Esophagus squamous epithelium (tissue), 5 donors: ENCODE measurements around the gene TMEM87B. TPM values are rescaled to one million over a fixed set of nuclear protein-coding genes. Genes with fewer than 3 reads are reported as not detected.

Experiments used
- DNase-seq: peaks from one replicate; lab custom pipeline; 2025; lab: John Stamatoyannopoulos, UW
- H3K27ac ChIP-seq, 4 donors: fragments of 200-600 bp; sonication (generic); one replicate each; pipeline ENCODE4 v1.5.1; 2016 to 2019; ENCODE audit warnings: mild to moderate bottlenecking in 1 of 4
- H3K27me3 ChIP-seq, 4 donors: fragments of 200-600 bp; sonication (generic); 1 replicate in 3 of 4; 2 replicates in 1 of 4; pipeline versions ENCODE4 v1.5.1 to v1.6.0; 2017 to 2021; ENCODE audit warnings: antibody characterized with exemption in 1 of 4
- H3K36me3 ChIP-seq, 3 donors: fragments of 200-600 bp; sonication (generic); one replicate each; pipeline ENCODE4 v1.5.1; 2016 to 2019
- H3K4me1 ChIP-seq, 3 donors: fragments of 200-600 bp; sonication (generic); one replicate each; pipeline ENCODE4 v1.5.1; 2017 to 2019
- H3K4me3 ChIP-seq, 4 donors: fragments of 200-600 bp; sonication (generic); 1 replicate in 3 of 4; 2 replicates in 1 of 4; pipeline ENCODE4 v1.5.1; 2016 to 2019; ENCODE audit warnings: mild to moderate bottlenecking in 2 of 4, moderate library complexity in 1 of 4
- H3K9me3 ChIP-seq, 3 donors: fragments of 200-600 bp; sonication (generic); one replicate each; pipeline ENCODE4 v1.5.1; 2016 to 2019
- CTCF ChIP-seq, 6 experiments: fragments of 450-650 bp in 4 of 6; fragments of 200-600 bp in 2 of 6; sonication (generic) in 2 of 6; IDR thresholded peaks; one replicate each; pipeline ENCODE4 v1.5.1; 2016 to 2019; ENCODE audit warnings: antibody characterized with exemption in 6 of 6, mild to moderate bottlenecking in 4 of 6, moderate library complexity in 4 of 6
- POLR2A ChIP-seq, 4 donors: fragments of 450-650 bp; IDR thresholded peaks; one replicate each; pipeline ENCODE4 v1.6.1; 2017; ENCODE audit warnings: antibody characterized with exemption in 4 of 4, mild to moderate bottlenecking in 4 of 4, moderate library complexity in 3 of 4
- WGBS, 2 donors: methylation state at CpG; one replicate each; pipeline ENCODE4 v1.1.5; 2018; 5-methylcytosine and 5-hydroxymethylcytosine counted together
- intact Hi-C: fragments of 100-400 bp; cut with DNase I; formaldehyde crosslinking; loops from one replicate; pipeline ENCODE4 v1.15.0; 2022
- total RNA-seq, 4 donors: library from RNA; depleted of rRNA; stranded (reverse); fragments of >200 nt; gene quantifications; one replicate each; pipeline ENCODE4 v1.1.0, GENCODE V29; 2016
- donor health status: DM: yes; HTN: yes; CAD: no.

TMEM87B gene
- total RNA-seq, 4 donors from 2014 or later = 17.7 to 30.0 (median 23.6) TPM

GRCh38 chr2:112118148-112118547 lies 63.1 kb downstream of the TMEM87B start:
- Histone ChIP-seq H3K27me3 (no peaks in the 10 kb centered on the region), H3K4me3 (no peak overlapping the region), H3K27ac (no peak overlapping the region), H3K9me3 (no peaks in the 10 kb centered on the region), H3K36me3 (peaks cover 0 to 49% (median 0%) of the 10 kb centered on the region in 3 donors), H3K4me1 (no peaks in the 10 kb centered on the region)
- no peak for TF ChIP-seq POLR2A (IDR thresholded peaks at IDR 0.05)
- TF ChIP-seq CTCF (IDR thresholded peaks at IDR 0.05) = no peak
- 80 to 88% methylated on average over 4 of the region's 4 CpGs for WGBS, 2 donors
- intact Hi-C loops = no loop called here
- no peak for DNase-seq

DNA sequence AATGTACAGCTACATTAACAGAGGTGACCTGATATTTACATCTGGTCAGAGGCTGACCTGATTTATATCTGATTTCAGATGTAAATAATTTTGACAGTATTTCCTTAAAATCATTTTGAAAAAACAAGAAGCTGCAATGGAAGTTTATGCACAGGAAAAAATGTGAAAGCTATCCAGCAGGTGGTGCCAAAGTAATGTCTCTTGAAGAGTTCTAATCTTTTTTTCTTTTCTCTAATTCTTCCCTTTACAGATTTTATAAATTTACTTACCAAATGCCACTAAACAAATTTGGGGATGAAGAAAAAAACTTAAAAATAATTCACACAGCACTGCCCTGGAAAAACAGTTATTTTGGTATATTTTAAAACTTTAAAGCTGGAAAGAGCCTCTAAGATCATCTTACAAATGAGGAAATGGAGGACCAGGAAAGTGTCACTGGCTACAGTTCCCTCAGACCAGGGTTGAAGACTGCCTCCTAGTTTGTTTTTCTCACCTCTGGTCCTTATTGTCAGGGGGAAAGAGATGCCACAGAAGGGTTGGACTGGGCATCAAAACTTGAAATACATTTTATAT lies 66.7 kb downstream of the TMEM87B start:
- Histone ChIP-seq H3K27ac (no peak overlapping the region), H3K36me3 (peaks cover 0 to 39% (median 0%) of the 10 kb centered on the region in 3 donors), H3K9me3 (no peaks in the 10 kb centered on the region), H3K4me1 (no peaks in the 10 kb centered on the region), H3K4me3 (no peak overlapping the region), H3K27me3 (no peaks in the 10 kb centered on the region)
- TF ChIP-seq CTCF (IDR thresholded peaks at IDR 0.05) (peak; percentile 35 to 69 (median 50)), POLR2A (IDR thresholded peaks at IDR 0.05) (no peak)
- no peak for DNase-seq
- intact Hi-C loops = no loop called here

DNA sequence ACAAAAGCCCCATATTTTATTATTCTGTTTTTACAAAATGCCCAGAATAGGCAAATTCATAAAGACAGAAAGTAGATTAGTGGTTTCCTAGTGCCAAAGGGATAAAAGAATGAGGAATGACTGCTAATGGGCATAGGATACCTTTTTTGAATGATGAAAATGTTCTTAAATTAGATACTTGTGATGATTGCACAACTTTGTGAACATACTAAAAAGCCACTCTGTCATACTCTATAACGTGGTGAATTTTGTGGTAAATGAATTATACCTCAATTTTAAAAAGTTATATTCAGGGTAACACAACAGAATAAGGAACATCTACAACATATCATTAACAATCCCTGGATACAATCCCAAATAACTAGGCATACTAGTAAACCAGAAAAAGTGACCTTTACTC lies 74.0 kb downstream of the TMEM87B start:
- H3K27ac ChIP-seq = no peak overlapping the region
- intact Hi-C loops = no loop called here
- no peaks in the 10 kb centered on the region for H3K9me3 ChIP-seq
- DNase-seq = no peak
- no peak overlapping the region for H3K4me3 ChIP-seq
- peaks cover 0 to under 1% (median 0%) of the 10 kb centered on the region in 3 donors for H3K36me3 ChIP-seq
- 68 to 82% methylated on average over 1 of the region's 1 CpG for WGBS, 2 donors
- no peak for TF ChIP-seq CTCF (IDR thresholded peaks at IDR 0.05)
- H3K27me3 ChIP-seq = no peaks in the 10 kb centered on the region
- H3K4me1 ChIP-seq = no peaks in the 10 kb centered on the region

GRCh38 chr2:112133344-112133743 lies 78.3 kb downstream of the TMEM87B start:
- Histone ChIP-seq H3K36me3 (no peaks in the 10 kb centered on the region), H3K4me3 (no peak overlapping the region), H3K27me3 (peaks cover 0 to 6% (median 0%) of the 10 kb centered on the region in 4 donors), H3K27ac (no peak overlapping the region), H3K9me3 (no peaks in the 10 kb centered on the region), H3K4me1 (peaks cover 4 to 13% (median 7%) of the 10 kb centered on the region in 3 donors)
- intact Hi-C loops = no loop called here
- no peak for TF ChIP-seq POLR2A (IDR thresholded peaks at IDR 0.05)
- no peak for TF ChIP-seq CTCF (IDR thresholded peaks at IDR 0.05)
- no peak for DNase-seq

GRCh38 chr2:112134120-112134519 lies 79.1 kb downstream of the TMEM87B start:
- H3K27ac ChIP-seq = no peak overlapping the region
- no peak for DNase-seq
- peaks cover 4 to 13% (median 7%) of the 10 kb centered on the region in 3 donors for H3K4me1 ChIP-seq
- no peaks in the 10 kb centered on the region for H3K9me3 ChIP-seq
- no peak for TF ChIP-seq CTCF (IDR thresholded peaks at IDR 0.05)
- TF ChIP-seq POLR2A (IDR thresholded peaks at IDR 0.05) = no peak
- H3K36me3 ChIP-seq = no peaks in the 10 kb centered on the region
- no peak overlapping the region for H3K4me3 ChIP-seq
- peaks cover 0 to 8% (median 0%) of the 10 kb centered on the region in 4 donors for H3K27me3 ChIP-seq
- intact Hi-C loops = no loop called here
- 80 to 85% methylated on average over 1 to 4 of the region's 4 CpGs for WGBS, 2 donors
